HepG2 (cell line): Measurements from ENCODE around the gene PROCR. TPM values are rescaled to one million over a fixed set of nuclear protein-coding genes. Genes with fewer than 3 reads are reported as not detected.

ENCODE experiments used
- BORCS8-MEF2B ChIP-seq: sonication (generic); formaldehyde crosslinking; IDR thresholded peaks from 2 replicates; pipeline ENCODE4 v1.8.0; 2022; ENCODE audit warnings: mild to moderate bottlenecking, missing genetic modification reagents
- CC2D1A ChIP-seq: sonication (generic); formaldehyde crosslinking; IDR thresholded peaks from 2 replicates; pipeline ENCODE4 v1.8.1; 2023; ENCODE audit warnings: mild to moderate bottlenecking, missing genetic modification reagents
- DPF2 ChIP-seq: sonication (generic); formaldehyde crosslinking; IDR thresholded peaks from 2 replicates; pipeline ENCODE4 v1.4.0; 2020; ENCODE audit warnings: mild to moderate bottlenecking, low read depth, missing genetic modification reagents, borderline replicate concordance
- FOXJ3 ChIP-seq: sonication (generic); formaldehyde crosslinking; IDR thresholded peaks from 2 replicates; pipeline ENCODE4 v1.4.0; 2020; ENCODE audit warnings: missing genetic modification reagents, mild to moderate bottlenecking, borderline replicate concordance
- GRHL1 ChIP-seq: sonication (generic); formaldehyde crosslinking; conservative IDR thresholded peaks from 2 replicates; pipeline ENCODE4 v1.8.0; 2022; ENCODE audit warnings: missing genetic modification reagents
- NAIF1 ChIP-seq: sonication (generic); formaldehyde crosslinking; IDR thresholded peaks from 2 replicates; pipeline ENCODE4 v1.5.0; 2020; ENCODE audit warnings: mild to moderate bottlenecking, missing genetic modification reagents, borderline replicate concordance
- PHB2 ChIP-seq: fragments of 450-650 bp; IDR thresholded peaks from 2 replicates; pipeline ENCODE4 v1.6.1; 2018; ENCODE audit not compliant: partially characterized antibody
- SMARCE1 ChIP-seq: fragments of 450-650 bp; IDR thresholded peaks from 2 replicates; pipeline ENCODE4 v1.6.1; 2017; ENCODE audit warnings: borderline replicate concordance
- TRIM24 ChIP-seq: sonication (generic); formaldehyde crosslinking; IDR thresholded peaks from 2 replicates; pipeline ENCODE4 v1.8.0; 2022; ENCODE audit warnings: mild to moderate bottlenecking, missing genetic modification reagents
- ZBTB4 ChIP-seq: sonication (generic); formaldehyde crosslinking; IDR thresholded peaks from 2 replicates; pipeline ENCODE4 v1.4.0; 2020; ENCODE audit warnings: missing genetic modification reagents, mild to moderate bottlenecking, borderline replicate concordance
- ZFP41 ChIP-seq: sonication (generic); formaldehyde crosslinking; IDR thresholded peaks from 2 replicates; pipeline ENCODE4 v1.4.0; 2020; ENCODE audit warnings: mild to moderate bottlenecking, missing genetic modification reagents, borderline replicate concordance
- ZNF7 ChIP-seq: IDR thresholded peaks from 2 replicates; pipeline ENCODE4 v1.6.1; 2016; ENCODE audit warnings: missing biosample characterization, missing genetic modification reagents
- ZNF737 ChIP-seq: sonication (generic); formaldehyde crosslinking; IDR thresholded peaks from 2 replicates; pipeline ENCODE4 v1.5.0; 2020; ENCODE audit warnings: missing genetic modification reagents, mild to moderate bottlenecking, borderline replicate concordance
- polyA plus RNA-seq, 8 experiments: library from polyadenylated mRNA; depleted of rRNA in 3 of 8; stranded (reverse) in 7 of 8; unstranded in 1 of 8; fragments of >200 nt; fragmentation: Illumina TruSeq in 4 of 8; extraction: Trizol in 4 of 8; gene quantifications; 2 replicates each; pipeline versions ENCODE4 v1.2.1 to v1.2.3, GENCODE V29; 2011 to 2016; ENCODE audit warnings: low read depth in 4 of 8, missing spikeins in 1 of 8, mixed read lengths in 1 of 8; ENCODE audit not compliant: insufficient read depth in 1 of 8
- total RNA-seq, 5 experiments: library from RNA; depleted of rRNA; stranded (reverse); fragments of >200 nt; fragmentation: Illumina TruSeq; extraction: Trizol; gene quantifications; 2 replicates each; pipeline ENCODE4 v1.2.3, GENCODE V29; 2016; ENCODE audit warnings: low read depth in 1 of 5
- TF ChIP-seq, protein P1 (sequence below): sonication (generic); formaldehyde crosslinking; IDR thresholded peaks from 2 replicates; pipeline ENCODE4 v1.4.0; 2020; ENCODE audit warnings: mild to moderate bottlenecking, missing genetic modification reagents
- TF ChIP-seq, protein P2 (sequence below), 2 experiments: IDR thresholded peaks; 2 replicates each; pipeline ENCODE4 v1.6.1; 2011 to 2012; ENCODE audit warnings: low read length in 2 of 2, borderline replicate concordance in 1 of 2, low read depth in 1 of 2, mild to moderate bottlenecking in 1 of 2, moderate library complexity in 1 of 2

PROCR gene
- total and polyA plus RNA-seq, 2 of the 13 experiments (the other 11 are each of a cell fraction or from before 2014, with no cell fraction given): 1.4 to 1.7 TPM

GRCh38 chr20:35146299-35146919 is 25.5 kb upstream of the PROCR start (continued):
- TF ChIP-seq, protein P1, sequence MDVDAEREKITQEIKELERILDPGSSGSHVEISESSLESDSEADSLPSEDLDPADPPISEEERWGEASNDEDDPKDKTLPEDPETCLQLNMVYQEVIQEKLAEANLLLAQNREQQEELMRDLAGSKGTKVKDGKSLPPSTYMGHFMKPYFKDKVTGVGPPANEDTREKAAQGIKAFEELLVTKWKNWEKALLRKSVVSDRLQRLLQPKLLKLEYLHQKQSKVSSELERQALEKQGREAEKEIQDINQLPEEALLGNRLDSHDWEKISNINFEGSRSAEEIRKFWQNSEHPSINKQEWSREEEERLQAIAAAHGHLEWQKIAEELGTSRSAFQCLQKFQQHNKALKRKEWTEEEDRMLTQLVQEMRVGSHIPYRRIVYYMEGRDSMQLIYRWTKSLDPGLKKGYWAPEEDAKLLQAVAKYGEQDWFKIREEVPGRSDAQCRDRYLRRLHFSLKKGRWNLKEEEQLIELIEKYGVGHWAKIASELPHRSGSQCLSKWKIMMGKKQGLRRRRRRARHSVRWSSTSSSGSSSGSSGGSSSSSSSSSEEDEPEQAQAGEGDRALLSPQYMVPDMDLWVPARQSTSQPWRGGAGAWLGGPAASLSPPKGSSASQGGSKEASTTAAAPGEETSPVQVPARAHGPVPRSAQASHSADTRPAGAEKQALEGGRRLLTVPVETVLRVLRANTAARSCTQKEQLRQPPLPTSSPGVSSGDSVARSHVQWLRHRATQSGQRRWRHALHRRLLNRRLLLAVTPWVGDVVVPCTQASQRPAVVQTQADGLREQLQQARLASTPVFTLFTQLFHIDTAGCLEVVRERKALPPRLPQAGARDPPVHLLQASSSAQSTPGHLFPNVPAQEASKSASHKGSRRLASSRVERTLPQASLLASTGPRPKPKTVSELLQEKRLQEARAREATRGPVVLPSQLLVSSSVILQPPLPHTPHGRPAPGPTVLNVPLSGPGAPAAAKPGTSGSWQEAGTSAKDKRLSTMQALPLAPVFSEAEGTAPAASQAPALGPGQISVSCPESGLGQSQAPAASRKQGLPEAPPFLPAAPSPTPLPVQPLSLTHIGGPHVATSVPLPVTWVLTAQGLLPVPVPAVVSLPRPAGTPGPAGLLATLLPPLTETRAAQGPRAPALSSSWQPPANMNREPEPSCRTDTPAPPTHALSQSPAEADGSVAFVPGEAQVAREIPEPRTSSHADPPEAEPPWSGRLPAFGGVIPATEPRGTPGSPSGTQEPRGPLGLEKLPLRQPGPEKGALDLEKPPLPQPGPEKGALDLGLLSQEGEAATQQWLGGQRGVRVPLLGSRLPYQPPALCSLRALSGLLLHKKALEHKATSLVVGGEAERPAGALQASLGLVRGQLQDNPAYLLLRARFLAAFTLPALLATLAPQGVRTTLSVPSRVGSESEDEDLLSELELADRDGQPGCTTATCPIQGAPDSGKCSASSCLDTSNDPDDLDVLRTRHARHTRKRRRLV: no peak
- no peak for TF ChIP-seq NAIF1 (CRISPR knock-in tag)
- TF ChIP-seq DPF2: peak; percentile 39; the same call in 1 of the 2 replicates
- TF ChIP-seq ZFP41: no peak
- no peak for TF ChIP-seq PHB2
- no peak for TF ChIP-seq CC2D1A (CRISPR knock-in tag)
- TF ChIP-seq BORCS8-MEF2B: no peak
- TF ChIP-seq ZBTB4 (CRISPR knock-in tag): no peak
- TF ChIP-seq, protein P2, sequence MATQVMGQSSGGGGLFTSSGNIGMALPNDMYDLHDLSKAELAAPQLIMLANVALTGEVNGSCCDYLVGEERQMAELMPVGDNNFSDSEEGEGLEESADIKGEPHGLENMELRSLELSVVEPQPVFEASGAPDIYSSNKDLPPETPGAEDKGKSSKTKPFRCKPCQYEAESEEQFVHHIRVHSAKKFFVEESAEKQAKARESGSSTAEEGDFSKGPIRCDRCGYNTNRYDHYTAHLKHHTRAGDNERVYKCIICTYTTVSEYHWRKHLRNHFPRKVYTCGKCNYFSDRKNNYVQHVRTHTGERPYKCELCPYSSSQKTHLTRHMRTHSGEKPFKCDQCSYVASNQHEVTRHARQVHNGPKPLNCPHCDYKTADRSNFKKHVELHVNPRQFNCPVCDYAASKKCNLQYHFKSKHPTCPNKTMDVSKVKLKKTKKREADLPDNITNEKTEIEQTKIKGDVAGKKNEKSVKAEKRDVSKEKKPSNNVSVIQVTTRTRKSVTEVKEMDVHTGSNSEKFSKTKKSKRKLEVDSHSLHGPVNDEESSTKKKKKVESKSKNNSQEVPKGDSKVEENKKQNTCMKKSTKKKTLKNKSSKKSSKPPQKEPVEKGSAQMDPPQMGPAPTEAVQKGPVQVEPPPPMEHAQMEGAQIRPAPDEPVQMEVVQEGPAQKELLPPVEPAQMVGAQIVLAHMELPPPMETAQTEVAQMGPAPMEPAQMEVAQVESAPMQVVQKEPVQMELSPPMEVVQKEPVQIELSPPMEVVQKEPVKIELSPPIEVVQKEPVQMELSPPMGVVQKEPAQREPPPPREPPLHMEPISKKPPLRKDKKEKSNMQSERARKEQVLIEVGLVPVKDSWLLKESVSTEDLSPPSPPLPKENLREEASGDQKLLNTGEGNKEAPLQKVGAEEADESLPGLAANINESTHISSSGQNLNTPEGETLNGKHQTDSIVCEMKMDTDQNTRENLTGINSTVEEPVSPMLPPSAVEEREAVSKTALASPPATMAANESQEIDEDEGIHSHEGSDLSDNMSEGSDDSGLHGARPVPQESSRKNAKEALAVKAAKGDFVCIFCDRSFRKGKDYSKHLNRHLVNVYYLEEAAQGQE (IDR thresholded peaks at IDR 0.05; ENCODE audit: borderline replicate concordance in 1 of 2, low read depth in 1 of 2, low read length in 2 of 2): no peak
- TF ChIP-seq SMARCE1: no peak
- no peak for TF ChIP-seq FOXJ3 (CRISPR knock-in tag)
- TF ChIP-seq TRIM24 (CRISPR knock-in tag): 0 out of 2 replicates have a peak, but pooled peaks have one; percentile 16
- TF ChIP-seq ZNF737: no peak
- no peak for TF ChIP-seq GRHL1
- TF ChIP-seq ZNF7: no peak
